HG03103 (cell line): ENCODE data around the gene TNXB.

Experiments
- ATAC-seq: cut with Tn5 transposase; IDR thresholded peaks from one replicate; pipeline ENCODE4 v1.9.1; 2021; ENCODE audit warnings: low read depth; ENCODE audit not compliant: unreplicated experiment

TNXB gene, protein sequence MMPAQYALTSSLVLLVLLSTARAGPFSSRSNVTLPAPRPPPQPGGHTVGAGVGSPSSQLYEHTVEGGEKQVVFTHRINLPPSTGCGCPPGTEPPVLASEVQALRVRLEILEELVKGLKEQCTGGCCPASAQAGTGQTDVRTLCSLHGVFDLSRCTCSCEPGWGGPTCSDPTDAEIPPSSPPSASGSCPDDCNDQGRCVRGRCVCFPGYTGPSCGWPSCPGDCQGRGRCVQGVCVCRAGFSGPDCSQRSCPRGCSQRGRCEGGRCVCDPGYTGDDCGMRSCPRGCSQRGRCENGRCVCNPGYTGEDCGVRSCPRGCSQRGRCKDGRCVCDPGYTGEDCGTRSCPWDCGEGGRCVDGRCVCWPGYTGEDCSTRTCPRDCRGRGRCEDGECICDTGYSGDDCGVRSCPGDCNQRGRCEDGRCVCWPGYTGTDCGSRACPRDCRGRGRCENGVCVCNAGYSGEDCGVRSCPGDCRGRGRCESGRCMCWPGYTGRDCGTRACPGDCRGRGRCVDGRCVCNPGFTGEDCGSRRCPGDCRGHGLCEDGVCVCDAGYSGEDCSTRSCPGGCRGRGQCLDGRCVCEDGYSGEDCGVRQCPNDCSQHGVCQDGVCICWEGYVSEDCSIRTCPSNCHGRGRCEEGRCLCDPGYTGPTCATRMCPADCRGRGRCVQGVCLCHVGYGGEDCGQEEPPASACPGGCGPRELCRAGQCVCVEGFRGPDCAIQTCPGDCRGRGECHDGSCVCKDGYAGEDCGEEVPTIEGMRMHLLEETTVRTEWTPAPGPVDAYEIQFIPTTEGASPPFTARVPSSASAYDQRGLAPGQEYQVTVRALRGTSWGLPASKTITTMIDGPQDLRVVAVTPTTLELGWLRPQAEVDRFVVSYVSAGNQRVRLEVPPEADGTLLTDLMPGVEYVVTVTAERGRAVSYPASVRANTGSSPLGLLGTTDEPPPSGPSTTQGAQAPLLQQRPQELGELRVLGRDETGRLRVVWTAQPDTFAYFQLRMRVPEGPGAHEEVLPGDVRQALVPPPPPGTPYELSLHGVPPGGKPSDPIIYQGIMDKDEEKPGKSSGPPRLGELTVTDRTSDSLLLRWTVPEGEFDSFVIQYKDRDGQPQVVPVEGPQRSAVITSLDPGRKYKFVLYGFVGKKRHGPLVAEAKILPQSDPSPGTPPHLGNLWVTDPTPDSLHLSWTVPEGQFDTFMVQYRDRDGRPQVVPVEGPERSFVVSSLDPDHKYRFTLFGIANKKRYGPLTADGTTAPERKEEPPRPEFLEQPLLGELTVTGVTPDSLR (N-terminal part only)

DNA sequence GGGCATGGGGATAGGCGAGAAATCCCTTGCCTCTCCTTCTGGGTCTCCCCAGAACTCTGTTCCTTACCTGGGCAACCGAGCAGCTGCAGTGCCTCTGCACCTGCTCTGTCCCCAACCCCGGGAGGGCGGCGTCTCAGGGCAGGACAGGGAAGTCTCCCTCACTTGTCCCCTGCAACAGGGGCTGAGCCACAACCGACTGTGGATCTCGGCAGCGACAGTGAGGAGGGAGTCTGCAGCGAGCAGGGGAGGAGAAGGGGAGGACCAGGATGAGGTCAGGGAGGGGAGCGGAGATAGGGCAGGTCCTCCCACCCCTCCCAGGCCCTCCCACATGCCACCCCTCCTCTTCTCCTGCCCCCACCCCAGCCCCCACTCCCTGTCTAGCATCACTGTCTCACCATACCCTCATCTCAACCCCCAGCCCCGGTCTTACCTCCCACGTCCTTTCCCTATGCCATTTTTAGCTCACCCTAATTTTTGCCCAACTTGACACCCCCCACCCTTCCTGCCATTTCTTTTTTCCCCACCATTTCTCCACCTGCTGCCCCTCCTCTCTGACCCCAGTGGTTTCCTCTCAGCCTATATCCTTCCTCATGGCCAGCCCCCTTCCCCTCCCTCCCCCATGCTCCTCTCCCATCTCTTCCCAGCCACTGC, at the start of gene TNXB:
Gene TNXB, minus strand, starts transcription at position 225 of the 651 bp plus-strand sequence. CDS start 11,140 bp downstream, outside the sequence.
- ATAC-seq, result no peak

DNA sequence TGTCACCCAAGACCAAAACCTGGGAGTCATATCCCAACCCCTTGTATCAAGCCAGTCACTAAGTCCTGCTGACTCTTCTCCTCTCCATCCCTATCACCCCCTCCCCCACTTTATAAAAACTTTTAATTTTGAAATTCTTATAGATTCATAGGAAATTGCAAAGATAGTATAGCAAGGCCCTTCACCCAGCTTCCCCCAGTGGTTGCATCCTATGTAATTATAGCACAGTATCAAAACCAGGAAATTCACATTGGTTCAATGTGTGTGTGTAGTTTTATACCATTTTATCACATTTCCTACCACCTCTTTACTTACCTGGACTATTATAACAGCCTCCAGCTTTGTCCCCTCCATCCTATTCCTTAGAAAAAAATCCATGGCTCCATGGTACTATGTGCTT, 48.9 kb upstream of the TNXB start:
- no peak for ATAC-seq

DNA sequence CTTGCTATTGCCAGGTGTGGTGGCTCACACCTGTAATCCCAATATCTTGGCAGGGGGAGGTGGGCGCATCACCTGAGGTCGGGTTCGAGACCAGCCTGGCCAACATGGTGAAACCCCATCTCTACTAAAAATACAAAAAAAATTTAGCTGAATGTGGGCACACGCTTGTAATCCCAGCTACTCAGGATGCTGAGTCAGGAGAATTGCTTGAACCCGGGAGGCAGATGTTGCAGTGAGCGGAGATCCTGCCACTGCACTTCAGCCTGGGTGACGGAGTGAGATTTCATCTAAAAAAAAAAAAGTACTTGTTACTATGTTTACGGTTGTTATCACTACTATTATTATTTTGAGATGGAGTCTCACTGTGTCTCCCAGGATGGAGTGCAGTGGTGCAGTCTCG, 47.8 kb upstream of the TNXB start:
- no peak for ATAC-seq

DNA sequence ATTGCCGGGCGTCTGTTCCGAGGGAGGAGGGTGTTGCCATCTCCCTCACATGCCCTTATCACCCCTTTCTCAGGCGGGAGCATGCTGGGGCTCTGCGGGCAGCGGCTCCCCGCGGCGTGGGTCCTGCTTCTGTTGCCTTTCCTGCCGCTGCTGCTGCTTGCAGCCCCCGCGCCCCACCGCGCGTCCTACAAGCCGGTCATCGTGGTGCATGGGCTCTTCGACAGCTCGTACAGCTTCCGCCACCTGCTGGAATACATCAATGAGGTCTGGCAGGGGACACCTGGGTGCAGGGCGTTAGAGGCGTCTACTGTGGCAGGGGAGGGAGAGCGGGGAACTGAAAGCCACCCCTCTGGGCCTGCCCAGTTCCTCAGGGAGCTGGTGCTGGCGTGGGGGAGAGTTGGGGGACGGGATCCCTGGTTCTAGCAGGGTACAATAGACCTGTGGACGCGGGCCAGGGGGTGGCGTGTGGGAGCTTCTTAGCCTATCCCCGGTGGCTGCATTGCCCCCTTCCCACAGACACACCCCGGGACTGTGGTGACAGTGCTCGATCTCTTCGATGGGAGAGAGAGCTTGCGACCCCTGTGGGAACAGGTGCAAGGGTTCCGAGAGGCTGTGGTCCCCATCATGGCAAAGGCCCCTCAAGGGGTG, 45.5 kb upstream of the TNXB start:
- peak; percentile 64 for ATAC-seq

DNA sequence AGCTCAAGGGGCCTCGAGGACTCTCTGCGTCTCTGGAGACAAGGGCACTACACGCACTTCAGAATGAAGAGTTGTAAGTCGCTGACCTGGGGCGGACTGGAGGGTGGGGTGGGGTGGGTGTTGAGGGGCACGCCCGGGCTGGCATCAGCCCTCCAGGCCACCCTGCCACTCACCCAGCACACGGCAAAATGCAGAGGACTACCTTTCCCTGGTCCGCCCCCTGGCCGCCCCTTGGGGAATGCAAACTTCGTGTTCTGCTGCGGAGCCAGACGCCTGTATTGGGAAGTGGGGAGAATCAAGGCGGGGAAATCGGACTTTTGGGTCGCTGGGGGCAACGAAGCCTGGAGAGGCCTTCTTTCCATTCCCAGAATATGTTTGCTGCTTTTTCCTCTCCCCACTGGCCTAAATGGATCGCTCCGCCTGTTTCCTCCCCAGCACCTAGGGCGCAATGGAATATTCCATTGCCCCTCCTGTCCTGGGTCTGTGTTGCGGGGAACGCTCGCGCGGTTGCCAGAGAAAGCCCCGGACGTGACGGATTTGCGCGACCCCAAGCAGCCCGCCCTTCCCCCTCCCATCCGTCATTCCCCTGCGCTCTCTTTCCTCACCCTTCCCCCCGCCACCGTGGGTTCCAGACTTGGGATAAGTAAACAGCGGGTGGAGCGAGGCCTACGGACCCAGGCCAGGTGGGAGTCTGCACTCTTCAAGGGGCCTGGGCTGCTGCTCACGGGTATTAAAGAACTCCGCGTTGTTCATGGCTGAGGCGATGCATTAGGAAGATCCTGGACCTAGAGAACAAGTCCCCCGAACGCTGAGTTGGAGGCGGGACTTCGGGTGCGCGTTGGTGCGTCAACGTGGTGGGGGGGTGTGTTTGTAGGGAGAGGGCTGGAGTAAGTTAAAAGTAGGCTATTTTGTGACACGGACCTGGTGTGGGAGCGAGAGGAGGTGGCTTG, 44.7 kb upstream of the TNXB start, which contains the start of gene PPT2:
Gene PPT2, plus strand, starts transcription at position 578 of the 950 bp plus-strand sequence. CDS start 454 bp downstream, outside the sequence.
- peak; percentile 22 for ATAC-seq

DNA sequence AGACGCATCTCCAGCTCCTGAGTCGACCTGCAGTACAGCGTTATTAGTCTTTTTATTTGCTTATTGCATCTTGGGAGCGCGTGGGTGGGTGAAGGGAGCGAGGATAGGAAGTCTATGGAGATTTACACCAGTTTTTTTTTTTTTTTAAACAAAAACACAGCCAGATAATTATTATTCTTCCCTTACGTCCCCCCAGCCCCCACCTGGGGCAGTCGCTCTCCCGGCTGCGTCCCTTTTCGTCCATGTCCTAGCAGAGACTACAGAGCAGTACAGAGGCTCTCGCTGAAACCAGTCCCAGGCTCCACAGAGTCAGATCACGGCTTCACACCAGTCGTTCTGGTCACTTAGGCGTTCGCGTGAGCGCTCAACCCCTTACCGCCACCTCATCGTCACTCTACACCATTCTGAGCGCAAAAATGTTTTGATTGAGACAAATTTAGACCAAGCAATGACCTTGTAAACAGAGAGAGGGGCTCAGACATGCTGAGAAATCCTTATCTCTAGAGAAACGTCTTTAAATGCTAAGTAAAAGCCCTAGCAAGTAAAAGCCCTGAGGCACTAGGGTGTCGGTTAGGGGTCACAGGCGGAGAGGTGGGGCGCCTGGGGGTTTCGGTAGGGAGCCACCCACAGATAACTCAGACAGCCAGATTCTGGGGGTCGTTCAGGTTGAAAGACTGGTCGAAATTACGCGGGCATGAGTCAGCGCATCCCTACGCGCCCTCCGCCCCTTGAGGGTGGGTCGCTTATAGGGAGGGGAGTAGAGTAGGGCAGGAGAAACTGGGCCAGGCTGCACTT, 43.8 kb upstream of the TNXB start:
- no peak for ATAC-seq

DNA sequence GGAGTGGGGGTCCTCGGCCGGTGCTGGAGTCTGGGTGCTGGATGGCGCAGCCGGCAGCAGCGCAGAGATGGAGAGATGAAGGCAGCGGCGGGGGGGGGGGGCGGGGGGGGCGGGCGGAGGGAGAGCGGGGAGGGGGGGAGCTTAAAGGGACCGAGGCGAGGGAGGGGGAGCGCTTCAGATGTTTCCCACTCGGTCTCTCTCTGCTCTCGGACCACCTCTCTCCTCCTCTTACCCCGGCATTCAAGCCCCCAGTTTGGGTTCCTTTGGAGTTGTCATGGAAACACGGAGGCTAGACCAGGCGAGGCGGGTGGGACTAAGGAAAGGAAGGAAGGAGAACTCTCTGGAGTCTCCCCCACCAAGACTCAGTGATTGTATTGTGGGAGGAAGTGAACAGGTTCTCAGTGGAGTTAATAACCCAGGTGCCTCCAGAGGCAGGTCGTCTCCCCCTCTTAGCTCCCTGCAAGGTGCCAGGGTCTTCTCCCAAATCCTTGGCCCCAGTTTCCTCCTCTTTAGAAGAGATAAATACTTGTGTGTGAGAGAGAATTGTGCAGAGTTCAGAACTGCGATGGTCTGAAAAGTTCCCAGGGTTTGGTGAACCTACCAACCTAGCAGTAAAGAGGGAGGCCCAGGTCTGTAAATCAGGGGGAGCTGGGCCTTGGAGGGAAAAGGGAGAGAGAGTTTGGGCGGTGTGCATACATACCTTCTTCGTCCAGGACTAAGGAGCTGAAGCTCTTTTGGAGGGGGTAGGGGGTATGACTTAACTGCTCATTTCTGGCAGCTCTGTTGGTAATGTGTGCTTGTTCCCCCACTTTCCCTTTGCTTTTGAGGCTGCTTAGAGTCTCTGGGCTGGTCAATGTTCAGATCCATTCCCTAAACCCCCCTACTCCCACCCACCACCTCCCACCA, 43.0 kb upstream of the TNXB start, which contains the start of gene PRRT1:
Gene PRRT1, minus strand, starts transcription at position 77 of the 906 bp plus-strand sequence. CDS start 112 bp downstream, outside the sequence.
- no peak for ATAC-seq

DNA sequence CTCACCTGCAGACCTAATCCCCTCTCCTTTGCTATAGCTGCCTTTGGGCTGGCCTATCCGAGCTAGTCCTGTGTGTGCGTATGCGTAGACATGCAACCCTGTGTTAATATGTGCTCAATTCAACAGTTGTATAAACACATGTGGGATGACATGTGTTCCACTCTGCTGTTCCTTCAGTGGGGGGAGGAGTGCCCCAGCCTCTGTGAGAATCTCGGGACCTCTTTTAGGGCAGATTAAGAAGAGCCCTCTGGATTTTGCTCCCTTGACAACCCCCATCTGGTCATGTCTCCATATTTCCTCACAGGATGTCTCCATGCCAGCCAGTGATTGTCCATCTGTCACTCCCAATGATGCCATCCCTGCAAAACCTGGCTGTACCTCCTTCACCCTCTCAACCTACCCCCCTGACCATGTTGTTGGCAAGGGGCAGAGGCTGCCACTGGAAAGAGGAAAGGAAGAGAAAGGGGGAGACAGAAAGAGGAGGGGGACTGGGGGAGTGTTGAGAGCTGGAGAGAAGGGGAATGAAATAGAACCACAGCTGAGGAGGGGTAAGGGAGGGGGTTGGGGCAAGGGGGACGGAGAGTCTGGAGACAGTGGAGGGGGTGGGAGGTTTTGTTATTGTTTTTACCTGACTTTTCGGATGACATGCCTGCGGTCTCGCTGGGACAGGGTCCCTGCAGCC, 42.2 kb upstream of the TNXB start:
- no peak for ATAC-seq

DNA sequence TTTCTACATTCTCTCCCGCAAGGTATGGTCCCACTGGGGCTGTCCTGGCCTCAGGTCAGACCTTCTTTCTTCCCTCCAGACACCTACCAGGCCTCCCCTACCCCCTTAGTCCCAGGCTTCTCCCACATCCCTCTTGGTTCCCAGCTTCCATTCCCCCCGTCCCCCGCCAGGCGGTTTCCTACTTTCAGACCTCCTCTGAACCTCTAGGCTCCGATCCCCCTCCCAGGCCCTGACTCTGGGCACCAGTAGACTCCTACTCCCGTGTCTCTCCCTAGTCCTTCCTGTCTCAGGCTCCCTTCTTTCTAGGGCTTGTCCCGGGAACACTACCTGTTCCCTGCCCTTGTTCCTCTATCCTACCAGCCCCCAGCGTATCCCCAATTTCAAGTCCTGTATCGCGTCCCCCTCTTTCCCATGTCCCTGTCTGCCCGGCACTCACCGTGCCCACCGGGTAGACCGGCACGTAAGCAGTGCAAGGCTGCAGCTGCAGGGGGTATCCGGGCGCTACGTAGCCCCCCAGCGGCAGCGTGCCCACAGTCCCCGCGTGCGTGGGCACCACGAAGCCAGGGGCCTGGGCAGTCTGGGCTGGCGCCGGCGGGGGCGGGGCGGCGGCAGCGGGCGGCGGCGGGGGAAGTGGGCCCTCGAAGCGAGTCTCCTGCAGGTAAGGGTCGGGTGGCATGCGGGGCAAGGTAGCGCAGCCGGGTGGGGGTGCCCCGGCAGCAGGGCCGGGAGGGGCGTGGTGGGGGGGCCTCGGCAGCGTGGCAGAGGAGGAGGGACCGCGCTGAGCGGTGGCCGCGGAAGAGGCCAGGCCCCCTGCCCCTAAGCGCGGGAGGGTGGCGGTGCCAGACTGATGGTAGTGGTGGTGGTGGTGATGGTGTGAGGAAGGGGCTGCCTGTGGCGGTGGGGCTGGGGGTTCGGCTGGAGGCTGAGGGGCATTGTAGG, 41.1 kb upstream of the TNXB start:
- no peak for ATAC-seq

DNA sequence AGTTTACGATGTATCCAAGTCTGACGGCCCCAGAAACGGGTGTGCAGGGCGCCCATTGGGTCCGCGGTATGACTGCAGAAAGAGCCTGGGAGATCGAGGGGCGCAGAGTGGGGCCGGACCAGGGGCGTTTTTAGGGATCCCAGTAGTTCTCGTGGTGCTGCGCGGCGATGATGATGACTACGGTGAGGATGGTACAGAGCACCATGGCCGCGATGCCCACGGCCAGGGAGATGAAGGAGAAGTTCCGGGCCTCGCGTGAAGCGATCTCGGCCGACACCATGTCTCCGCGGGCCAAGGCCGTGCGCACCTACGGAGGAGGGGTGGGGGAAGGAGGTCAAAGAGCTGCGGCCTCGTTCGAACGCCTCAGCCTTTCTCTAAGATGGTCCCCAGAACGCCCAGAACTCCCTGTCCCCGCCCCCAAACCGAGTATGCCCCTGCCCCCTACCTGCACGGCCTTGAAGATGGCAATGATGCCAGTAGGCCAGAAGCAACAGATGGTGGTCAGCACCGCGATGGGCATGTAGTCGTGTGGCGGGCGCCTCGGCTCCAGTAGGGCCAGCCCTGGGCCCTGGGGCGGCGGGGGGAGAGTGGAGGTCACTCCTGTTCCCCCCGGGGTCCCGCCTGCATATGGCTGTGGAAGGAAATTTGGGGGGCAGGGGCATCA, 40.1 kb upstream of the TNXB start:
- no peak for ATAC-seq

DNA sequence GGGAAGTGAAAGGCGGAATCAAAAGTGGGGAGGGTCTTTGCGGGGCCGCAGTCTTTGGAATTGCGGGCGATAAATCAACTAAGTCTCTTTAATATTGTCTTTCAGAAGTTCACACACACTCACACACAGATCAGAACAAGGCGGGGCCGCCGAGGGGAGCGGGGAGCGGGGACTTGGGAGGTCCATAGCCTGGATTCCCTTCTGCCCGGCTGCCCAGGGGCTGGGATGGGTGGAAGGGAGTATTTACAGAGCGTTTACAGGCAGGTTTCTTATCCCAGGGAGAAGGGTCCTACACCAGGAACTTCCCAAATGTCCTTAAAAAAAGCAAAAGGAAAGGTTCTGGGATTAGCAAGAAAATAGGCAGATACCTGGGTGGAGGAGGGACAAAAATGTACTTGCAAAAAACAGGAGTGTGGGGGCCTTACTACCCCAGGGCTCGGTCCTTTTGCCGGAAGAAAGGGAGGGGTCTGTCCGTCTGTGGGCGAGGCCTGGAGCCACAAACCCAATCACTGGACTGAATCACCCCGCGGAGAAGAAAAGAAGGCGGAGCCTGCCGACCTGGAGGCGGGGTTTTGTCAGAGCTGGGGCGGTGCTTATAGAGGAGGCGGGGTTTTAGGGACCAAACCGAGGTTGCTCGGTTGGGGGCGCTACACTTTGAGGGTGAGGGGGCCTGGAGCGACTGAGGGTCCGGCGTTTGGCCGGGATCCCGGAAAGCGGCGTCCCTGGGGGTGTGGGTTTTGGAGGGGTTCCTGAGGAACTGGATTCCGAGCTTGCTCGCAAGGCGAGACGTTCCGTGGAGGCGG, 39.4 kb upstream of the TNXB start:
- no peak for ATAC-seq

DNA sequence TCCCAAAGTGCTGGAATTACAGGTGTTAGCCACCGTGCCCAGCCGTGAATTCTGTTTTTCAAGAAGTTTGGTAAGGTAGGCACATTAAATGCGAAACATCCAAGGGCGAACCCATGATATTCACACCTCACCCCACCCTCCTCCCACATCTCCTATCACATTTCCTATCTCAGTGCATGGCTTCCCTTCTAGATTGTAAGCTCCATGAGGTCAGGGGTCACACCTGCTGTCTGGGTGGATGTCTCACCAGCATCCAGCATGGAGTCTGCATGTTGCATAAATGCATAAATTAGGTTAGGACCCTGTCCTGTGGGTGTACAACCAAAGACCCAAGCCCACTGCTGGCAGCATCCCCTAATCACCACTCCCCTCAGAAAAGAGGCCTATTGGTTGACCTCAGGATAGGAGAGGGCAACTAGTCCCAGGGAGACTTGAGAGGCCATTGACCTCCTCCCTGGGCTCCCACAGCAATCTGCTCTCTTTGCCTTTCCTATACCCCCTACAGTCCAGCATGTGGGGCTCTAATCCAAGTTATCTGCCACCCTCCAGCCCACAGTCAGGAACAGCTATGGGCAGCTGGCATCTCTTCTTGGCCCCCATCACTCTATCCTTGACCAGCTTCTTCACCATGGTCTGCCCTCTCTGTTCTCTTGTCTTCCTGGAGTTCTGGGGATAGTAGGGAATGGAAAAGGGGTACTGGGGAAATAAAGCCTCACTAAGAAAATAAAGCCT, 38.4 kb upstream of the TNXB start:
- ATAC-seq, result no peak

DNA sequence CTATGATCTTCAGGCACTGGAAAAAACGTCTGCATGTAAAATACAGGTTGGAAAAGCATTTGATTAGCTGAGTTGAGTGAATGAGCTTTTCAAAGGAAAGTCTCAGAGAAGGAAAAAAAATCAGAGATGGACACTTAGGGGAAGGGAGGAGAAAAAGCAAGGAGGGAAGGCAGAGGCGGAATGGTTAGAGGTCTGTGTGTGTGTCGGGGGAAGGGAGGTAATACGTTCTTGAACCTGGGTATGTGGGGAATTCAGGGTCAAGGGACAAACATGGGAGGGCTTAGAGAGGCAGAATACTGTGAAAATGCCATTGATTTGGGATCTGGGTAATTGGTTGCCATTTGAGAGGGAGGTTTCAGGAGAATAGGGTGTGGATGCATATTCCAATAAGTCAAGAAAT, 37.5 kb upstream of the TNXB start:
- no peak for ATAC-seq
